MM.1S (cell line): ENCODE data around the gene ZBTB47.

ENCODE experiments used
- EZH2 ChIP-seq: fragments of 300-600 bp; sonication (generic); optimal IDR thresholded peaks from 2 replicates; pipeline ENCODE3; 2017; ENCODE audit warnings: low read depth, mild to moderate bottlenecking, antibody characterized with exemption, low read length, mixed read lengths
- EZH2phosphoT487 ChIP-seq: fragments of 300-600 bp; sonication (generic); IDR thresholded peaks from 2 replicates; pipeline ENCODE4 v1.6.1; 2018; ENCODE audit warnings: antibody characterized with exemption, low read length
- TF ChIP-seq, protein P1 (sequence below): fragments of 300-600 bp; sonication (generic); IDR thresholded peaks from 2 replicates; pipeline ENCODE4 v1.5.1; 2016; ENCODE audit warnings: antibody characterized with exemption, low read length, mixed read lengths

DNA sequence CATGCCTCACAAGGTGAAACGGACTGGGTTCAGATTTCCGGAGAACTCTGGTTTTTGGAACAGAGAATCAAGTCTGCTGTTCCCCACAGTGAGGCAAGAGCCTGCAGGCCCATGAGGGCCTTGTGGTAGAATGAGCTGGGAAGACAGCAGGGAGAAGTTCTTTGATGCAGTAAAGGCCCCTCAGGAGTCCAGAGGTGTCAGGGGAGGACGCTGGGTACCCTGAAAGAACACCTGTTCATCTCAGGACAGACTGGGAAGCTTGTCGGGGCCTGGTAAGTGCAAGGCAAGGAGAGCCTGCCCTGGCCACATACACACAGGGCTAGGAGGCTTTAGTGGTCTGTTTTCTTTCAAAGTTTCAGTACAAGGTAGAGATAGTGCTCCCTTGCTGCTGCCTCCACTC is 3.7 kb upstream of the ZBTB47 start:
- TF ChIP-seq, protein P1, sequence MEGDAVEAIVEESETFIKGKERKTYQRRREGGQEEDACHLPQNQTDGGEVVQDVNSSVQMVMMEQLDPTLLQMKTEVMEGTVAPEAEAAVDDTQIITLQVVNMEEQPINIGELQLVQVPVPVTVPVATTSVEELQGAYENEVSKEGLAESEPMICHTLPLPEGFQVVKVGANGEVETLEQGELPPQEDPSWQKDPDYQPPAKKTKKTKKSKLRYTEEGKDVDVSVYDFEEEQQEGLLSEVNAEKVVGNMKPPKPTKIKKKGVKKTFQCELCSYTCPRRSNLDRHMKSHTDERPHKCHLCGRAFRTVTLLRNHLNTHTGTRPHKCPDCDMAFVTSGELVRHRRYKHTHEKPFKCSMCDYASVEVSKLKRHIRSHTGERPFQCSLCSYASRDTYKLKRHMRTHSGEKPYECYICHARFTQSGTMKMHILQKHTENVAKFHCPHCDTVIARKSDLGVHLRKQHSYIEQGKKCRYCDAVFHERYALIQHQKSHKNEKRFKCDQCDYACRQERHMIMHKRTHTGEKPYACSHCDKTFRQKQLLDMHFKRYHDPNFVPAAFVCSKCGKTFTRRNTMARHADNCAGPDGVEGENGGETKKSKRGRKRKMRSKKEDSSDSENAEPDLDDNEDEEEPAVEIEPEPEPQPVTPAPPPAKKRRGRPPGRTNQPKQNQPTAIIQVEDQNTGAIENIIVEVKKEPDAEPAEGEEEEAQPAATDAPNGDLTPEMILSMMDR = no peak
- TF ChIP-seq EZH2 (no peak), EZH2phosphoT487 (no peak)
